Neural cell (in vitro differentiated cells): ENCODE results near the gene ZNF705A.

Experiments
- CTCF ChIP-seq: fragments of 450-650 bp; IDR thresholded peaks from 2 replicates; pipeline ENCODE4 v1.5.1; 2014; ENCODE audit warnings: antibody characterized with exemption, mild to moderate bottlenecking, moderate library complexity; ENCODE audit not compliant: poor library complexity, severe bottlenecking
- EP300 ChIP-seq: fragments of 450-650 bp; conservative IDR thresholded peaks from 2 replicates; pipeline ENCODE4 v1.6.1; 2014; ENCODE audit warnings: antibody characterized with exemption, mild to moderate bottlenecking, moderate library complexity; ENCODE audit not compliant: poor library complexity, severe bottlenecking
- EZH2 ChIP-seq: fragments of 200-600, 300-800 bp; shearing (Covaris generic), sonication (generic); IDR thresholded peaks from 2 replicates; pipeline ENCODE4 v1.6.1; 2014; ENCODE audit warnings: antibody characterized with exemption, low read length, borderline replicate concordance, mild to moderate bottlenecking; ENCODE audit not compliant: insufficient read depth, poor library complexity, severe bottlenecking
- MXI1 ChIP-seq: fragments of 450-650 bp; conservative IDR thresholded peaks from 2 replicates; pipeline ENCODE4 v1.6.1; 2014; ENCODE audit warnings: antibody characterized with exemption, mild to moderate bottlenecking; ENCODE audit not compliant: poor library complexity, severe bottlenecking
- POLR2AphosphoS5 ChIP-seq: IDR thresholded peaks from 2 replicates; pipeline ENCODE4 v1.6.1; 2012
- RAD21 ChIP-seq: fragments of 450-650 bp; conservative IDR thresholded peaks from 2 replicates; pipeline ENCODE4 v1.6.1; 2014; ENCODE audit warnings: antibody characterized with exemption, mild to moderate bottlenecking, moderate library complexity
- REST ChIP-seq: IDR thresholded peaks from 2 replicates; pipeline ENCODE4 v1.6.1; 2012; ENCODE audit warnings: borderline replicate concordance
- SMC3 ChIP-seq: fragments of 450-650 bp; conservative IDR thresholded peaks from 2 replicates; pipeline ENCODE4 v1.6.1; 2014; ENCODE audit warnings: antibody characterized with exemption, mild to moderate bottlenecking, moderate library complexity; ENCODE audit not compliant: poor library complexity
- TAF1 ChIP-seq: IDR thresholded peaks from 2 replicates; pipeline ENCODE4 v1.6.1; 2012; ENCODE audit warnings: low read depth

GRCh38 chr12:8127138-8127537 lies 29.7 kb upstream of the ZNF705A start:
- TF ChIP-seq CTCF (no peak), EZH2 (no peak), EP300 (no peak), REST (no peak), MXI1 (no peak), SMC3 (no peak), RAD21 (no peak), TAF1 (no peak), POLR2AphosphoS5 (no peak)
